Limb (tissue), 2 donors: ENCODE data around the gene HTR3E.

Experiments
- DNase-seq, 2 donors: peaks; one replicate each; pipeline ENCODE4 v3.0.0-alpha.2; 2016; ENCODE audit errors: extremely low spot score in 2 of 2

The HTR3E gene

GRCh38 chr3:184155644-184156521, 59.0 kb downstream of the HTR3E start:
- DNase-seq: peak in 1 of 2 donors; percentile 71

- peak; percentile 73 to 85 for DNase-seq
These were observed 59.7 kb downstream of the HTR3E start for GRCh38 chr3:184156522-184156955.
